Measurements from ENCODE around the gene IFNA14.
"Not testable (repeated sequence)": the region's sequence is repeated elsewhere in the genome, so short reads cannot be mapped to it uniquely, and the experiment has no call there.

IFNA14 gene

GRCh38 chr9:21213411-21214326 is 26.1 kb downstream of the IFNA14 start:
- not testable (repeated sequence) for FAIRE-seq

DNA sequence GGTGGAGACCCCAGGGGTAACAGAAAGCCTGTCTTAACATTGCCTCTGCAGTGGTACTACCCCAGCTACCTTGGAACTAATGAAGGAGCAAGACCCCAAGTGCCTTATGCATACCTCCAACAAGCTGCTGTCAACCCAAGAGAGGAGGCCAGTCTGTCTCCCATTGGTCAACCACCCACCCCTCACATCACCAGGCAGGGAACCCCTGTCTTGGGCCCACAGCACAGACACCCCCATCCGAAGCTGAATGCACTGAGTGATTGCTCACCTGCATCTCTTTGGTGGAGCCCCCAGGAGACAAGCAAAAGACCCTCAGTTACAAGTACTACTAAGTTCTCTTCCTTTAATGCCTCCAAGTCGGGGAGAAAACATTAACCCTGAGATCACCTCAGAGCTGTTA is 27.6 kb downstream of the IFNA14 start:
- not testable (repeated sequence) for FAIRE-seq

DNA sequence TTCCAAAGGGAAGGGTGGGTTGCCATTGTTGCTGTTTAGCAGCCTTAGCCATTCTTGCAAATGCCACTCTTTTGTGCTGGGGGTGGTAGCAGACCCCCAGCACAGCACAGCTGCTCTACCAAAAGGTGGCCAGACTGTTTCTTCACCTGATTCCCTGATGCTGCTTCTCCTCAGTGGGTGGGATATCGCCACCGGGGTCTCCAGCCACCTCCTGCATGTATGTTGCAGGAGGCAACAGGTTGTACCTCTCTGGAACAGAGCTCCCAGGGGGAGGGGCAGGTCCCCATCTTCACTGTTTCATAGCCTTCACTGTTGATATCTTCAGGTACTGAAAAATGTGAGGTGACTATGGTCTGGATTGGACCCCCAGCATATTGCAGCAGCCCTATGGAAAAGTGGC is 29.0 kb downstream of the IFNA14 start:
- not testable (repeated sequence) for FAIRE-seq

DNA sequence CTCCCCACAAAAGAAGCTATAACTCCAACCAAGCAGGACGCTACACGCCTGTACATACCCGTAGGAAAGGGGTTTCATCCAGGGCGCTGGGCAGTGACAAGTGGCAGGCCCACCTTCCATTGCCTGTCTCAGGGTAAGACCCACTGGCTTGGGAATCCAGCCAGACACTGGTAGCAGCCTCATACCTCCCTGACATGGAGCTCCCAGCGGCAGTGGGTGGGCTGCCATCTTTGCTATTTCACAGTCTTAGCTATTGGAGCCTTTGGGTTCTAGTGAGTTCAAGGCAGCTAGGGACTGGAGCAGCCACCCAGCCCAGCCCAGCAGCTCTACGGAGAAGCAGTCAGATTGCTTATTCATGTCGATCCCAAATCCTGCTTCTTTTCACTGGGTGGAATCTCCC is 29.5 kb downstream of the IFNA14 start:
- no peak for FAIRE-seq

- not testable (repeated sequence) for FAIRE-seq
Observed at GRCh38 chr9:21207043-21207442, 32.8 kb downstream of the IFNA14 start, which contains the start of gene IFNA10. Gene IFNA10, minus strand, starts transcription at chr9:21207143. Its CDS starts 46 bp downstream, at chr9:21207097.

DNA sequence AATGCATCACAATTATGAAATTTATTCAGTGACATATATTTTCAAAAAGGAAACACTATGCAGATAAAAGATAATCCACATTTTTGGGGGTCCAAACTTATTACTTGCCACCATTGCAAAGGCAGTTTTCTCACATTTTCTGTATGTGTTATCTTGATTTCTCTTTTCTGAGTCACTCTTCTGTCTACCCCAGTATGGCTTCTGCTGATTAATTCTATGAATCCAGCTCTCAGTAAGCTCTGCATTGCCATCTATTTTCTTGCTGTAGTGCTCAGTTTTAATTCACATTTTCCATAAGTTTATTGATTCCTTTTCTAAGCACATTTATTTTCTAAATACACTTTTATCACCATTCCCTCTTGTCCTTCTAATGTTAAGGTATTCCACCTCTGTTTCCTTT is 34.6 kb downstream of the IFNA14 start:
- no peak for FAIRE-seq

- FAIRE-seq, result not testable (repeated sequence)
Observed at GRCh38 chr9:21202105-21202504, 37.7 kb downstream of the IFNA14 start, which contains the start of gene IFNA7. Gene IFNA7, minus strand, starts transcription at chr9:21202205. Its CDS starts 40 bp downstream, at chr9:21202165.

DNA sequence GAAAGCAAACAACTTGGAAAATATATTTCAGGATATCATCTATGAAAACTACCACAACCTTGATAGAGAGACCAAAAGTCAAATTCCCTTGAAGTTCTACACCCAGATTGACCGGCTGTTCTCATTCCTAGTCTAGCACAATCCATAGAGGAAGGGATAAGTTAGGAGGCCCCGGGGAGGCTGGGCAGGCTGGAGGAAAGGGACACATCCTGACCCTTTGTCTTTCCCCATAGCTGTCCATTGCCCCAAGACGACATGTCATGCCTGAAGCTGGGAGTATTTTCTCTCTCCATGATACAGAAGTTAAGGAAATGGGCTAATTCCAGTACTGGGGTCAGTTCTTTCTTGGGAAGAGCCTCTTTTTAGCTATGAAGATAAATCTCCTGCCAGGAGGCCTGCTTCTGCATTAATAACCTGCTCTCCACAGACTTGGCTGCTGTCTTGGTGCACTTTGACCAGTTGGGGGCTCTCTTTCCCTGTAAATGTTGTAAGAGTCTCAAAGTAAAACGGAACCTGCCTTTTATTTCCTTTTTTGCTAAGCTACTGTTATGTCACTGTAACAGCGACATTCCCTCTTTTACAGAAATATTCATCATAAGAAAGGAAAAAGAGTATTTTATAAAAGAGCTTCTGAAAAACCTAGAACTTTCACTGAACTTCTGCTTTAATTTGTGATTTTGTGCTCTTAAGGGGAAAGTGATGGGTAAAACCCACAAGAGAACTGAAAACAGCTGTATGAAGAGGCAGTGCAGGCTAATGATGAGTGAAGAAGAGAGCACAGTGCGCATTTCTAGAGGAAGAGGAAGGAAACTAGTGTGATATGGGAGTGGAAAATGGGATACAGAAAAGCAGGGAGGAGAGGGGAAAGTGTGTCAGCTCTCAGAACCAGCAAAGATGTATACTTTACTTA is 44.7 kb downstream of the IFNA14 start:
- not testable (repeated sequence) for FAIRE-seq
